Chondrocyte (in vitro differentiated cells): ENCODE results near the gene RUNX2. TPM values are rescaled to one million over a fixed set of nuclear protein-coding genes. Genes with fewer than 3 reads are reported as not detected.

ENCODE experiments used
- DNase-seq: peaks from one replicate; pipeline ENCODE4 v3.0.0; 2021; ENCODE audit warnings: mixed read lengths, low spot score
- H3K27ac Mint-ChIP-seq: one replicate; pipeline ENCODE4 v1.8.0; 2021; ENCODE audit warnings: mild to moderate bottlenecking, moderate library complexity, mixed read lengths; ENCODE audit not compliant: unreplicated experiment
- H3K27me3 Mint-ChIP-seq: 2 replicates; pipeline ENCODE4 v1.8.0; 2021; ENCODE audit warnings: low read depth, mixed read lengths
- H3K36me3 Mint-ChIP-seq: 2 replicates; pipeline ENCODE4 v1.8.0; 2021; ENCODE audit warnings: low read depth, mixed read lengths
- H3K4me1 Mint-ChIP-seq: 2 replicates; pipeline ENCODE4 v1.8.0; 2021; ENCODE audit warnings: low read depth, mild to moderate bottlenecking, mixed read lengths
- H3K4me3 Mint-ChIP-seq: one replicate; pipeline ENCODE4 v1.8.0; 2021; ENCODE audit warnings: mild to moderate bottlenecking, moderate library complexity, mixed read lengths; ENCODE audit not compliant: unreplicated experiment
- H3K9me3 Mint-ChIP-seq: 2 replicates; pipeline ENCODE4 v1.8.0; 2021; ENCODE audit warnings: low read depth, mixed read lengths
- CTCF ChIP-seq: fragments of 200-600 bp; sonication (generic); IDR thresholded peaks from 2 replicates; pipeline ENCODE4 v1.5.0; 2021; ENCODE audit warnings: antibody characterized with exemption, mild to moderate bottlenecking, moderate library complexity
- total RNA-seq: library from RNA; stranded (reverse); gene quantifications from 3 replicates; pipeline ENCODE4 v1.2.1, GENCODE V29; 2021

RUNX2 gene
- total RNA-seq, 1 donor from 2014 or later, result 12.2 TPM

GRCh38 chr6:45595010-45595851 is 267.1 kb downstream of the RUNX2 start:
- no peak for TF ChIP-seq CTCF
- Mint-ChIP-seq H3K36me3 (no peaks in the 10 kb centered on the region), H3K27me3 (no peaks in the 10 kb centered on the region), H3K9me3 (peaks cover 2% of the 10 kb centered on the region), H3K27ac (no peak overlapping the region), H3K4me3 (no peak overlapping the region), H3K4me1 (peaks cover 26% of the 10 kb centered on the region)
- DNase-seq, result no peak

DNA sequence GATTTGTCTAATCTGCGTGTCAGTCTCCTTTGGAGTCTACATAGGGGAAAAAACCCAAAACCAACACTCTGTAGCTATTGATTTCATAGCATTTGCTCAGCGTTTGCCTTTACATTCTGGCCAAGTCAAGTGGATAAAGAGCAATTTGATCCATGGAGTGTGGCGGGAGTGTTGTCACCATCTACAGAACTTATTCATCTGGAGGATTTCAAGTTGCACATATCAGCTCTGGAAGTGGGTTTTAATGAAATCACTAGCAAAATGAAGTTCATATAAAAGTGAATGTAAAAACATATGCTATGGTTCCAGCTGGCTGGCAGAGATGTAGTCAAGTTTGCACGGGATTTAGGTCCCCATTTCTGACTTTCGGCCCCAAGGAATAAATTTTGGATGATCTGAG is 269.3 kb downstream of the RUNX2 start:
- DNase-seq, result no peak
- Mint-ChIP-seq H3K36me3 (no peaks in the 10 kb centered on the region), H3K27me3 (no peaks in the 10 kb centered on the region), H3K27ac (no peak overlapping the region), H3K4me1 (peaks cover 6% of the 10 kb centered on the region), H3K4me3 (no peak overlapping the region), H3K9me3 (peaks cover 4% of the 10 kb centered on the region)
- no peak for TF ChIP-seq CTCF

GRCh38 chr6:45599053-45599452 is 270.9 kb downstream of the RUNX2 start:
- H3K9me3 Mint-ChIP-seq, result peaks cover 8% of the 10 kb centered on the region
- no peak overlapping the region for H3K27ac Mint-ChIP-seq
- no peak for DNase-seq
- H3K36me3 Mint-ChIP-seq, result no peaks in the 10 kb centered on the region
- H3K4me1 Mint-ChIP-seq, result peaks cover 6% of the 10 kb centered on the region
- no peak overlapping the region for H3K4me3 Mint-ChIP-seq
- TF ChIP-seq CTCF, result no peak
- H3K27me3 Mint-ChIP-seq, result no peaks in the 10 kb centered on the region

DNA sequence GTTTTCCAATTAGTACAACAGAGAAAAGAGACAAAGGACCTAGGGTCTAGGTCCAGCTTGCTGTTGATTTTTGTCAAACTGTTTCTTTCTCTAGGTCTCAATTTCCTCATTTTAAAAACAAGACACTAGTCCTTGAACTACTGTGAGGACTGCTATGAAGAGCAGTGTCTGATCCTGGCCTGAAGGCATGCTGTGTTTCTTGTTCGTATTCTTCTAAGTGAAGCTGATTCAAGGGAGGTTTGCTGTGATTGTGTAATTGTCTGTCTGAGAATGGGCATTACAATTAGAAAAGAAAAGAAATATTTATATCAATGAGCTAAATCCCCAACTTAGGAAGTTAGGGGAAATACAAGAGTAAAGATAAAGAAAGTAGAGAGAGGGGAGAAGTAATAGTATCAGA is 277.8 kb downstream of the RUNX2 start:
- DNase-seq, result no peak
- H3K27me3 Mint-ChIP-seq, result no peaks in the 10 kb centered on the region
- H3K4me1 Mint-ChIP-seq, result peaks cover 20% of the 10 kb centered on the region
- no peaks in the 10 kb centered on the region for H3K36me3 Mint-ChIP-seq
- H3K9me3 Mint-ChIP-seq, result peaks cover 7% of the 10 kb centered on the region
- H3K4me3 Mint-ChIP-seq, result no peak overlapping the region
- no peak for TF ChIP-seq CTCF
- no peak overlapping the region for H3K27ac Mint-ChIP-seq

DNA sequence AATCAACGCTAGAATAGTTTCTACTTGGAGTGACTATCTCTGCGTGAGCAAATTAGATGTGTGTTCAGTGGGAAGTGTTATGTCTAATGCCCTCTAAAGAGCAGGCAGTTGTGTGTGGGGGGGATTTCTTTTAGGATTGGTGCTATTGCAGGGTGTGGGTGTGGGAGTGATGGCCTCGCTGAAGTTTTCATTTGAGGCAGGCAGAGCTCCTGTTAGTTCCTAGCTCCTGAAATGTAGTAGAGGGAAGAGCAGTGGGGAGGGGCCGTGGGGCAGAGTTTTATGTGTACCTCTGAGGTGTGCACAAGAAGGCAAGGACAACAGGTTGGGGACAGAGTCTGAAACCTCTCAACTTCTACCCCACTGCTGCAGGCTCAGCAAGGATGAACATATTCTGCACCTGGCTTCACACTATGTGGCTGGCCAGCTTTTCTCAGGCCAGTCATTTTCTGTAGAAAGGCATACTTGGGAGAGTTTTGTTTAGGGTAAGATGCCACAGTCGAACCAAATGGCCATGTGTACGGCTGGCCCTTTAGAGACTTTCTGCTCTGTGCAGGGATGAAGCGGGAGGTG is 278.8 kb downstream of the RUNX2 start:
- Mint-ChIP-seq H3K9me3 (peaks cover 7% of the 10 kb centered on the region), H3K4me3 (no peak overlapping the region), H3K4me1 (peaks cover 20% of the 10 kb centered on the region), H3K27ac (no peak overlapping the region), H3K27me3 (no peaks in the 10 kb centered on the region), H3K36me3 (no peaks in the 10 kb centered on the region)
- DNase-seq, result no peak
- TF ChIP-seq CTCF, result no peak
